HG03196 (cell line): ENCODE data around the gene SNTN.
"Not testable (repeated sequence)": the region's sequence is repeated elsewhere in the genome, so short reads cannot be mapped to it uniquely, and the experiment has no call there.

Experiments
- ATAC-seq: cut with Tn5 transposase; IDR thresholded peaks from one replicate; pipeline ENCODE4 v1.9.1; 2021; ENCODE audit not compliant: unreplicated experiment

Gene SNTN

GRCh38 chr3:63652066-63652725 lies at the start of gene SNTN:
Gene SNTN (plus strand): TSS chr3:63652675. CDS start chr3:63652688, 13 bp downstream.
- no peak for ATAC-seq

DNA sequence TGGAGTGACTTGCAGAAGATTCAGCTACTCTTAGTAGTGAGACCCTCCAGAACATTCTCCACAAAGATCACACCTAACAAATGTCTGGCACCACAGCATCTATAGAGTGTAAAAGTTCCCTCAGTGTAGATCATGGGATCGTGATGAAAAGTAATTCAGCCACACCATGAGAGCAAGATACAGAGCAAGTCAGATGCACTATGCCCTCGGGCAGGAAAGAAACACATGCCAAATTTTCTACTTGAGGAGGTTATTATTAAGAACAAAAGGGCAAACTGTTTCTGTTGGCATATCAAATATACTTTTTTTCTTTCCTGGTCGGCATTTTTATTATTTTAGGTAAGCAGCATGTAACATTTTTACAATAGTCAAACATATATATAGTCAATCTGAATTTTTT lies 44.8 kb upstream of the SNTN start:
- ATAC-seq = no peak

DNA sequence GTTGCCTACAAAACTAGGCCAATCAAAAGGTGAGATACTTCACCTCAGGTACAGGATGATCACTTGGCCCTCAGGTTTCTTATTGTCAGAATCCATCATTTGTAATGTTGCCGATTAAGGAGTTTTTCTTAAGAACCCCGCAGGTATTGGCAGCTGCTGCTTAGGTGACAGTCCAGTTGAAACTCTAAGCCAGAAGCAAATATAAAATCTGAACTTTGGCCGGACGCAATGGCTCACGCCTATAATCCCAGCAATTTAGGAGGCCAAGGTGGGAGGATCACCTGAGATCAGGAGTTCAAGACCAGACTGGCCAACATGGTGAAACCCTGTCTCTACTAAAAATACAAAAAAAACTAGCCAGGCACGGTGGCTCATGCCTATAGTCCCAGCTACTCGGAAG lies 43.1 kb upstream of the SNTN start:
- ATAC-seq = no peak

DNA sequence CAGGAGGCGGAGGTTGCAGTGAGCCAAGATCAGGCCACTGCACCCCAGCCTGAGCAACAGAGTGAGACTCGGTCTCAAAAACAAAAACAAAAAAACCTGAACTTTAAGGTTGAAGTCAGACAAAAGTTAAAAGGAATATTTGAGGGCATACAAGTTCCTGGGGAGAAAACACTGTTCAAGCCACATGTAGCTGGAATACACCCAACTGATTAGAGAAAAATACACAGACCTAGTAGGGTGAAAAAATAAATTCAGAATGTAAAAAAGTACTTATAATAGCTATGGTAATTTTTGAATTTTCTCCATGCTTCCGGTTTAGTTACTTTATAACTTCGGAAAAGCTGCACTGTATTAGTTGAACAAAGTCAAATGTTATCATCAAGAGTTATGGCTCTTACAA lies 42.6 kb upstream of the SNTN start:
- no peak for ATAC-seq

GRCh38 chr3:63611382-63611781 lies 41.1 kb upstream of the SNTN start:
- no peak for ATAC-seq

DNA sequence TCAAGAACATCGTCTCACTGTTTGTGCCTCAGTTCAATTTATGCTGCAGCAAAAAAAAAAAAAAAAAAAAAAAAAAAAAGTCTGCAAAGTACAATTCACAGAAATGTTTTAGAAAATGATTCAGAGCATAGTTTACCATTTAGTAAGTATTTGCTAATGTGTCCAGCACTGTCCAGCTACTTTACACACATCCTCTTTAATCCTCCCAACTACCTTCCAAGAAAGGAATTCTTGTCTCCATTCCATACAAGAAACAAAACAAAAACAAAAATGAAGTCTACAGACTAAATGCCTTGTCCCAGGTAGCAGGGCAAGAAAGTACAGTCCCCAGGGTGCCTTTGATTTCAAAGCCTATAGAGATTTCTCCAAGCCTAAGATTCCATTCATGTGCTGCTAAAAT lies 38.9 kb upstream of the SNTN start:
- ATAC-seq = no peak

GRCh38 chr3:63617391-63617790 lies 35.1 kb upstream of the SNTN start:
- ATAC-seq = no peak

DNA sequence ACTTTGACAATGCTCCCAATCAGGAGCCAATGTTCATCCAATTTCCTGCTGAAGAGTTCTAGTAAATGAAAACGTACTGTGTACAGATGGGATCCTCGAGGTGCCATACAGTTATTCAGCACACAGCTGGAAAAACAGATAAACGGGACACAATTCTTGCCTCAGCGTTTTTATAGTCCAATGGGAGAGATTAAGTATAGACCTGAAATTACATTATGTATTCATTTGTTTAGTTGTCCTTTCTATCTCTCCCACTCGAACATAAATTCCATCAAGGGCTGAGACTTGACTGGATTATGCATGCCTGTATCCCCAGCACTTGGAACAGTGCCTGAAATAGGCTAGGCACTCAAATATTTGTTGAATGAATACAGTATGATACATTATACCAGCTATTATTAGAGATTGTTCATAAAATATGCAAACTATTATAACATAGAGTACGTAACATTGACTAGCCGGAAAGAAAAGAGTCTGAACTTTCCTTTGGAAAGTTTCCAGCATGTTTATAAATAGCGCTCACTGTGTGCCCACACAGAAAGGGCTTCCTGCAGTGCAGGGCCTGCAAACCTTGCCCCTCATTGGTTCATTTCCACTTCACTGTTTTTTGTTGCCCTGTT lies 27.4 kb upstream of the SNTN start:
- no peak for ATAC-seq

DNA sequence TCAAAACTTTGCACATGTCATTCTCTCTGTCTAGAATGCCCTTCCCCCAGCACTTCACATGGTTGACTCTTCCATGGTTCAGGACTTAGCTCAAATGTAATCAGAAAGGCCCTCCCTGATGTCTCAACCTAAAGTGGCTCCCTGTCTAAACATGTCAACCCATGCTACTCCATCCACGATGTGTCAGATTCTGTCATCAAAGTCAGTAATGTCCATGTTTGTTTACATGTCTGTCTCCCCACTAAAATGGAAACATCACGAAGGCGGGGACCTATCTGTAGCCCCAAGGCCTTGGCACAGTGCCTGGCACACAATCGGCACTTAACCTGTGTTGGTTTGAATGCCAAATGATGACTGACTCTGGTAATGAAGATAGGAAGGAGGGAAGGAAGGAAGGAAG lies 20.8 kb upstream of the SNTN start:
- no peak for ATAC-seq

DNA sequence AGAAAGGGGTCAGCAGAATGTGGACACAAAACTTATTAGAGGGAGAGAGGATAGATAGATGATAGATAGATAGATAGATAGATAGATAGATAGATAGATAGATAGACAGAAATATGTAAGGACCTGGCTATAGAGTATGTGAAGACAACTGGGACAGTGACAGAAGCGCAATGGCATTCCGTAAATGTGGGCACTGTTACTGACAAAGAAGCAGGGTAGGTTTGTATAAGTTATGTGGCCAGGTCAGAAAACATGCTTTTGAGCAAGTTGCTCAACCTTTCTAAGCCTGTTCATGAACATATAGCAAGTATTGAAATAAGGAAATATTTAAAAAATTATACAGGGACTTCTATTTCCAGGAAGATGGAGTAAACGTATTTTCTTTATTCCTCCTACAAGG lies 17.3 kb upstream of the SNTN start:
- no peak for ATAC-seq

GRCh38 chr3:63639806-63640205 lies 12.7 kb upstream of the SNTN start:
- ATAC-seq = no peak

- no peak for ATAC-seq
Measured at GRCh38 chr3:63642488-63642887, 10.0 kb upstream of the SNTN start.

- no peak for ATAC-seq
Measured at GRCh38 chr3:63644212-63644797, 8.2 kb upstream of the SNTN start.

DNA sequence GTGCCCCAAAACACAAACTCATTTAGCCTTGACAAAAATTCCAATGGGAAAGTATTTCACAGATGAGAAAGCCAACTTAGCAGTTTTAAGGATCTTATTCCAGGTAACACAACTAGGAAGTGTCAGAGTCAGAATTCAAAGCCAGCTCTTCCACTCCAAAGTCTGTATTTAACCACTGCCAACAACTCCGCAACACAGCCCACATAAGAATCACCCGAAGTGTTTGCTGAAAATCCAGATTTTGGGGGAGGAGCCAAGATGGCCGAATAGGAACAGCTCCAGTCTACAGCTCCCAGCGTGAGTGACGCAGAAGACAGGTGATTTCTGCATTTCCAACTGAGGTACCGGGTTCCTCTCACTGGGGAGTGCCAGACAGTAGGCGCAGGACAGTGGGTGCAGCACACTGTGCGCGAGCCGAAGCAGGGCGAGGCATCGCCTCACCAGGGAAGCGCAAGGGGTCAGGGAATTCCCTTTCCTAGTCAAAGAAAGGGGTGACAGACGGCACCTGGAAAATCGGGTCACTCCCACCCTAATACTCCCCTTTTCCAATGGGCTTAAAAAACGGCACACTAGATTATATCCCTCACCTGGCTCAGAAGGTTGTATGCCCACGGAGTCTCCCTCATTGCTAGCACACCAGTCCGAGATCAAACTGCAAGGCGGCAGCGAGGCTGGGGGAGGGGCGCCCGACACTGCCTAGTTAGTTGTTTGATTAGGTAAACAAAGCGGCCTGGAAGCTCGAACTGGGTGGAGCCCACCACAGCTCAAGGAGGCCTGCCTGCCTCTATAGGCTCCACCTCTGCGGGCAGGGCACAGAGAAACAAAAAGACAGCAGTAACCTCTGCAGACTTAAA lies 7.3 kb upstream of the SNTN start:
- ATAC-seq = not testable (repeated sequence)

DNA sequence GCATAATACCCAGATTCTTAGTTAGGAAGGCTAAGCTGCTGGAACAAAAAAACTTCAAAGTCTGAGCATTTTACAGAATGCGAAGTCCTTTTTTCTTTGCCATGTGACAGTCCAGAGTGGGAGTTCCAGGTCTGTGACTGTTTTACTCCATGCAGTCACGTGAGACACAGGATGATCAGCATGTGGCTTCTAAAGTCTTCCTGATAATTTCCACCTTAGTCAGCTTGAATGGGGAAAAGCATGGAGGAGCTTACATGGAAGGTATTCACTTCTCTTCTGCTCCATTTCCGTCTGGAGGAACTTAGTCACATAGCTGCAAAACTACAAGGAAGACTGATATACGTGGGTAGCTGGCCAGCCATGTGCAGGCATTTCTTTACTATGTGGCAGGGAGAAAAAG lies 1.7 kb downstream of the SNTN start:
- no peak for ATAC-seq

DNA sequence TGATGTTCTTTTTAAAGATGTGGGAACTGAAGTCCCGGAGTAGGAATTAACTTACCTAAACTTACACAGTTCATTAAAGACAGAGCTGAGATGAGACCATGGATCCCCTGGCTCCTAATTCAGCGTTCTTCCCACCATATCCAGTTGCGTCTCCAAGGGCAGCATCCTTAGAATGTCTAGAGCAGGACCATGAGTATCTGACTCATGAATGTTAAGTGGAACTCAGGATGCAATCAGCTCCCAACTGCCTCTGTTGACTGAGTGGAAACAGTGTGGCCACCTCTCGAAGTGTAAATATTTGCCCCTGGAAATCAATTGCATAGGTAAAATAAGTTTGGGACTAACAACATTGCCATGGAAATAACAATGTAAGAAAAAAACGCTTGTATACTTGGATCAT lies 2.5 kb downstream of the SNTN start:
- no peak for ATAC-seq

DNA sequence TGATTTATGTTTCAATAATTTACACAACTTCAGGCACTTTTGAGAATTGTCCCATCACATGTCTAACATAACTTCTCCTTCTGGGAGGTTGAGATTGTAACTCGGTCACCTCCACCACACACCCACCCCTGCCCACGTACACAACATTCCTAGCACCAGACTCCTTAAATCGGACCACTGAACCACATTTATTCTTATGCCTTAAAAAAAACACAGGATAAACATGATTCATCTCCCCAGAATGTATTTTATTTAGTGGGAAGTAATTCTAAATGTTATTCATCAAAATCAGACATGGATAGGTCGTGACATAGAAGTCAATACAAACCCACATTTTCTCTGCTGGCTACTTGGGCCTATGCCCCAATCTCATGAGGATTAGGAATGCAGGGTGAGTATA lies 3.0 kb downstream of the SNTN start:
- no peak for ATAC-seq

DNA sequence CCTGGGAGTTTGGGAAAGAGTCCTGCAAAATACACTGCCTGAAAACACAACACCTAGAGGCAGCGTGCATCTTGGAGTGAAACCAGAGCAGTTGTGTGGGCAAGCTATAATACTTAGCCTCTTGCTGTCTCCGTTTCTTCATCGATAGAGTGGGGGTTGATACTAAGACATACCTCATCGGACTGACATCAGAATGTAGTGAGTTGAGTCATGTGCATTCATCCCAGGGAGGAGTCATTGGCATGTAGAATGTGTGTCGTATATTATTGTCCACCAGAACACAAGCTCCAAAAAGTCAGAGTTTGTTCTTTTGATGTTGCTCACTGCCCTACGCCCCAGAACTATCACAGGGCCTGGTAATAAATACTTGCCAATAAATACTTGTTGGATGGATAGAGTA lies 4.3 kb downstream of the SNTN start:
- no peak for ATAC-seq

- ATAC-seq = no peak
Measured at GRCh38 chr3:63661242-63661641, 8.8 kb downstream of the SNTN start.

GRCh38 chr3:63662011-63662410 lies 9.5 kb downstream of the SNTN start:
- ATAC-seq = no peak

DNA sequence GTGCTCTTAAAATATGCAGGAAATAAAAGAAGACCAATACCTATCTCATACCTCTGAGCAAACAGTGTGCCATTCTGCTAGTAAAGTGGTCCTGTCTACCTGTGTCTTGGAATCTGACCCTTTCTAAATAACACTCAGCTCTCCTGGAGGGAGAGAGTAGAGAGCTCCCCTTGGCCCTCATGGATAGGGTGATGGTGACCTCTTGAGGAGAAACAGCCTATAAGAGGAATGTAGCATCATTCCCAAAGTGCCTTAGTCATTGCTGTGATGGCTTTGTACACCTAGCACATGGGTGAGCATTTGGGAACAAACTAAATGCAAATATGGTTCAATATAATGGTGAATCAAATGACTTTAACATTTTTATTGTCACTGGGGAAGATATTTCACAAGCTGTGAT lies 10.0 kb downstream of the SNTN start:
- ATAC-seq = no peak

GRCh38 chr3:63670544-63670943 lies 18.1 kb downstream of the SNTN start:
- no peak for ATAC-seq
